Naive thymus-derived CD4-positive, alpha-beta T cell (primary cell): Measurements from ENCODE around the gene ARF1. TPM values are rescaled to one million over a fixed set of nuclear protein-coding genes. Genes with fewer than 3 reads are reported as not detected.
A peak's percentile ranks its signal among the peaks of the same experiment; 100 is the strongest.

Source experiments
- ATAC-seq: fragments of 150-1000 bp; cut with Tn5 transposase; 2 replicates; pipeline ENCODE4 v1.10.0; 2021; ENCODE audit warnings: mild to moderate bottlenecking, moderate library complexity
- CTCF ChIA-PET: fragments of 350-600 bp; sonication (Branson Sonifier 250); formaldehyde crosslinking; loops from one replicate; lab custom pipeline; 2021; ENCODE audit warnings: antibody characterized with exemption; lab: Charles Lee
- POLR2A ChIA-PET: fragments of 350-600 bp; sonication (Branson Sonifier 250); formaldehyde crosslinking; loops from one replicate; lab custom pipeline; 2021; ENCODE audit warnings: antibody characterized with exemption, inconsistent platforms; lab: Charles Lee
- DNase-seq, 9 donors: peaks; one replicate each; pipeline versions ENCODE4 v3.0.0 to v3.0.0-alpha.2; 2020 to 2022; ENCODE audit warnings: mixed read lengths in 1 of 9
- H3K27ac ChIP-seq: one replicate; pipeline ENCODE4 v1.7.0; 2013; ENCODE audit warnings: mild to moderate bottlenecking, low read depth, low read length, moderate library complexity
- H3K27me3 ChIP-seq, 2 donors: one replicate each; pipeline ENCODE4 v1.7.0; 2013; ENCODE audit warnings: low read length in 2 of 2, mild to moderate bottlenecking in 2 of 2, moderate library complexity in 2 of 2; ENCODE audit not compliant: control insufficient read depth in 2 of 2, insufficient read depth in 2 of 2
- H3K36me3 ChIP-seq, 3 experiments: 1 replicate in 2 of 3; 2 replicates in 1 of 3; pipeline ENCODE4 v1.7.0; 2013; ENCODE audit warnings: low read length in 3 of 3, mild to moderate bottlenecking in 3 of 3, moderate library complexity in 1 of 3; ENCODE audit not compliant: insufficient read depth in 3 of 3, control insufficient read depth in 2 of 3
- H3K4me1 ChIP-seq, 2 donors: one replicate each; pipeline ENCODE4 v1.7.0; 2013; ENCODE audit warnings: low read length in 2 of 2, mild to moderate bottlenecking in 2 of 2, moderate library complexity in 1 of 2; ENCODE audit not compliant: control insufficient read depth in 2 of 2, insufficient read depth in 2 of 2
- H3K4me3 ChIP-seq: 2 replicates; pipeline ENCODE4 v1.7.0; 2013; ENCODE audit warnings: mild to moderate bottlenecking, low read length
- H3K9me3 ChIP-seq, 3 experiments: 1 replicate in 2 of 3; 2 replicates in 1 of 3; pipeline ENCODE4 v1.7.0; 2013; ENCODE audit warnings: low read length in 3 of 3; ENCODE audit not compliant: control insufficient read depth in 2 of 3
- H3K27ac Mint-ChIP-seq, 9 donors: one replicate each; pipeline ENCODE4 v1.8.0; 2020 to 2022; ENCODE audit warnings: mixed read lengths in 9 of 9, mild to moderate bottlenecking in 8 of 9, moderate library complexity in 5 of 9, inconsistent platforms in 2 of 9
- H3K27me3 Mint-ChIP-seq, 5 donors: one replicate each; pipeline ENCODE4 v1.8.0; 2021 to 2022; ENCODE audit warnings: mixed read lengths in 5 of 5, mild to moderate bottlenecking in 1 of 5
- H3K36me3 Mint-ChIP-seq, 5 donors: one replicate each; pipeline ENCODE4 v1.8.0; 2020 to 2022; ENCODE audit warnings: mixed read lengths in 5 of 5, mild to moderate bottlenecking in 3 of 5, inconsistent platforms in 1 of 5
- H3K4me1 Mint-ChIP-seq, 7 donors: one replicate each; pipeline ENCODE4 v1.8.0; 2020 to 2022; ENCODE audit warnings: mixed read lengths in 7 of 7, mild to moderate bottlenecking in 3 of 7, inconsistent platforms in 1 of 7
- H3K4me3 Mint-ChIP-seq, 10 donors: one replicate each; pipeline ENCODE4 v1.8.0; 2020 to 2022; ENCODE audit warnings: mild to moderate bottlenecking in 10 of 10, mixed read lengths in 10 of 10, moderate library complexity in 6 of 10, inconsistent platforms in 2 of 10
- H3K9me3 Mint-ChIP-seq, 11 donors: one replicate each; pipeline ENCODE4 v1.8.0; 2020 to 2022; ENCODE audit warnings: mixed read lengths in 11 of 11, mild to moderate bottlenecking in 4 of 11, inconsistent platforms in 1 of 11, moderate library complexity in 1 of 11
- intact Hi-C, 2 donors: fragments of 100-400 bp; cut with micrococcal nuclease; formaldehyde crosslinking; loops; one replicate each; pipeline ENCODE4 v1.15.1; 2023
- polyA plus RNA-seq, 2 donors: library from polyadenylated mRNA; unstranded; fragments of 300-500 nt; fragmentation: Illumina TruSeq; gene quantifications; one replicate each; pipeline ENCODE4 v1.2.3, GENCODE V29; 2021
- total RNA-seq, 6 experiments: library from RNA in 5 of 6; stranded (reverse) in 5 of 6; gene quantifications; 1 replicate in 5 of 6; 2 replicates in 1 of 6; pipeline ENCODE4 v1.2.3 and lab custom pipeline; 2021 to 2026

ARF1 gene
- total and polyA plus RNA-seq, 7 experiments from 2014 or later, result 198 to 434 (median 344) TPM

- peak overlapping the region; percentile 33 for H3K27ac ChIP-seq
- no peak overlapping the region for H3K4me3 ChIP-seq
- peaks cover 0 to 19% (median 8%) of the 10 kb centered on the region in 11 donors for H3K9me3 Mint-ChIP-seq
- intact Hi-C loops, result no loop called here
- ATAC-seq (no peak), DNase-seq (no peak)
- peaks cover 6 to 50% (median 23%) of the 10 kb centered on the region in 5 donors for H3K36me3 Mint-ChIP-seq
- H3K36me3 ChIP-seq, result peaks cover 0 to 30% (median 6%) of the 10 kb centered on the region in 3 experiments
- H3K27ac Mint-ChIP-seq, result peak overlapping the region in 7 of 9 donors; percentile 13 to 91 (median 73)
- ChIA-PET CTCF (no interaction called here), POLR2A (interaction anchor here (1.1 to 1.7 kb wide), 4 partner anchors 10 to 15 kb away, joined by 3 to 9 read pairs (median 4); partner anchors contain the start of gene ARF1)
- H3K9me3 ChIP-seq, result peaks cover 0 to 13% (median 0%) of the 10 kb centered on the region in 3 experiments
- H3K4me1 Mint-ChIP-seq, result peaks cover 51 to 77% (median 73%) of the 10 kb centered on the region in 7 donors
- peak overlapping the region in 5 of 10 donors; percentile 45 to 97 (median 75) for H3K4me3 Mint-ChIP-seq
- H3K4me1 ChIP-seq, result peaks cover 51 to 58% of the 10 kb centered on the region in 2 donors
- H3K27me3 ChIP-seq, result no peaks in the 10 kb centered on the region
- H3K27me3 Mint-ChIP-seq, result no peaks in the 10 kb centered on the region
Measured at GRCh38 chr1:228092342-228093049, 10.0 kb downstream of the ARF1 start.

- Mint-ChIP-seq H3K27ac (peak overlapping the region in 2 of 9 donors; percentile 26 to 79), H3K9me3 (peaks cover 0 to 19% (median 8%) of the 10 kb centered on the region in 11 donors), H3K4me3 (peak overlapping the region in 1 of 10 donors; percentile 97), H3K27me3 (no peaks in the 10 kb centered on the region), H3K36me3 (peaks cover 6 to 49% (median 23%) of the 10 kb centered on the region in 5 donors), H3K4me1 (peaks cover 44 to 69% (median 65%) of the 10 kb centered on the region in 7 donors)
- Histone ChIP-seq H3K27me3 (no peaks in the 10 kb centered on the region), H3K9me3 (peaks cover 0 to 13% (median 0%) of the 10 kb centered on the region in 3 experiments), H3K4me3 (no peak overlapping the region), H3K4me1 (peaks cover 44 to 50% of the 10 kb centered on the region in 2 donors), H3K27ac (peak overlapping the region; percentile 8), H3K36me3 (peaks cover 6 to 38% (median 6%) of the 10 kb centered on the region in 3 experiments)
- ATAC-seq (no peak), DNase-seq (no peak)
- POLR2A ChIA-PET, result interaction anchor here (1.1 to 1.7 kb wide), 2 partner anchors 9 to 11 kb away, joined by 4 read pairs; no protein-coding TSS in a partner anchor
- intact Hi-C loops, result no loop called here
- CTCF ChIA-PET, result no interaction called here
Measured at GRCh38 chr1:228093050-228093906, 10.8 kb downstream of the ARF1 start.

- Mint-ChIP-seq H3K4me1 (peaks cover 33 to 63% (median 57%) of the 10 kb centered on the region in 7 donors), H3K36me3 (peaks cover 6 to 53% (median 25%) of the 10 kb centered on the region in 5 donors), H3K9me3 (peaks cover 0 to 19% (median 8%) of the 10 kb centered on the region in 11 donors), H3K27me3 (no peaks in the 10 kb centered on the region), H3K4me3 (peak overlapping the region in 3 of 10 donors; percentile 14 to 41 (median 19)), H3K27ac (peak overlapping the region in 6 of 9 donors; percentile 25 to 79 (median 41))
- Histone ChIP-seq H3K9me3 (peaks cover 0 to 13% (median 0%) of the 10 kb centered on the region in 3 experiments), H3K4me1 (peaks cover 31 to 38% of the 10 kb centered on the region in 2 donors), H3K27ac (no peak overlapping the region), H3K27me3 (no peaks in the 10 kb centered on the region), H3K4me3 (no peak overlapping the region), H3K36me3 (peaks cover 6 to 51% (median 8%) of the 10 kb centered on the region in 3 experiments)
- DNase-seq, result no peak
- ATAC-seq, result no peak
- ChIA-PET CTCF (no interaction called here), POLR2A (interaction anchor here (0.7 to 1.9 kb wide), 3 partner anchors 7 to 11 kb away, joined by 3 to 5 read pairs (median 3); no protein-coding TSS in a partner anchor)
- intact Hi-C loops, result no loop called here
Measured at GRCh38 chr1:228094432-228095016, 12.0 kb downstream of the ARF1 start.

GRCh38 chr1:228095161-228095560 lies 12.7 kb downstream of the ARF1 start:
- no peak for ATAC-seq
- ChIA-PET CTCF (no interaction called here), POLR2A (interaction anchor here (0.7 to 1.9 kb wide), 5 partner anchors 8 to 302 kb away, joined by 3 to 5 read pairs (median 3); partner anchors contain the start of gene ARF1)
- Mint-ChIP-seq H3K36me3 (peaks cover 6 to 50% (median 25%) of the 10 kb centered on the region in 5 donors), H3K4me3 (peak overlapping the region in 3 of 10 donors; percentile 8 to 41 (median 24)), H3K4me1 (peaks cover 27 to 57% (median 50%) of the 10 kb centered on the region in 7 donors), H3K9me3 (peaks cover 0 to 19% (median 8%) of the 10 kb centered on the region in 11 donors), H3K27me3 (no peaks in the 10 kb centered on the region), H3K27ac (peak overlapping the region in 6 of 9 donors; percentile 8 to 87 (median 62))
- intact Hi-C loops, result no loop called here
- Histone ChIP-seq H3K27ac (peak overlapping the region; percentile 2), H3K4me3 (no peak overlapping the region), H3K4me1 (peaks cover 25 to 31% of the 10 kb centered on the region in 2 donors), H3K36me3 (peaks cover 6 to 57% (median 8%) of the 10 kb centered on the region in 3 experiments), H3K9me3 (peaks cover 0 to 13% (median 0%) of the 10 kb centered on the region in 3 experiments), H3K27me3 (no peaks in the 10 kb centered on the region)
- DNase-seq, result no peak

- Mint-ChIP-seq H3K27ac (peak overlapping the region in 4 of 9 donors; percentile 42 to 87 (median 69)), H3K36me3 (peaks cover 6 to 50% (median 25%) of the 10 kb centered on the region in 5 donors), H3K4me1 (peaks cover 21 to 50% (median 43%) of the 10 kb centered on the region in 7 donors), H3K9me3 (peaks cover 0 to 19% (median 8%) of the 10 kb centered on the region in 11 donors), H3K27me3 (no peaks in the 10 kb centered on the region), H3K4me3 (peak overlapping the region in 3 of 10 donors; percentile 4 to 41 (median 24))
- H3K4me1 ChIP-seq, result peaks cover 17 to 23% of the 10 kb centered on the region in 2 donors
- ChIA-PET CTCF (no interaction called here), POLR2A (interaction anchor here (1.1 to 1.9 kb wide), 2 partner anchors 9 to 14 kb away, joined by 3 to 5 read pairs; partner anchors contain the start of gene ARF1)
- H3K4me3 ChIP-seq, result no peak overlapping the region
- H3K27ac ChIP-seq, result no peak overlapping the region
- peaks cover 0 to 13% (median 0%) of the 10 kb centered on the region in 3 experiments for H3K9me3 ChIP-seq
- no peaks in the 10 kb centered on the region for H3K27me3 ChIP-seq
- intact Hi-C loops, result no loop called here
- no peak for DNase-seq
- no peak for ATAC-seq
- peaks cover 6 to 65% (median 11%) of the 10 kb centered on the region in 3 experiments for H3K36me3 ChIP-seq
Measured at GRCh38 chr1:228095938-228096337, 13.4 kb downstream of the ARF1 start.
